ENCODE data around the gene USH1C. TPM values are rescaled to one million over a fixed set of nuclear protein-coding genes. Genes with fewer than 3 reads are reported as not detected.

USH1C gene
- total and polyA plus RNA-seq, 8 donors: 4.8 to 107 (median 22.2) TPM

- Histone ChIP-seq H3K4me1 (no peaks in the 10 kb centered on the region), H3K4me3 (no peak overlapping the region), H3K9me3 (no peaks in the 10 kb centered on the region), H3K27me3 (peaks cover 0 to 6% (median 0%) of the 10 kb centered on the region in 3 donors), H3K27ac (no peak overlapping the region), H3K36me3 (no peaks in the 10 kb centered on the region)
- 56 to 69% (median 62%) methylated on average over 8 of the region's 8 CpGs for WGBS, 5 donors
- DNase-seq: peak in 1 of 2 donors; percentile 20
- TF ChIP-seq POLR2A (IDR thresholded peaks at IDR 0.05) (no peak), EP300 (IDR thresholded peaks at IDR 0.05) (no peak), POLR2AphosphoS5 (IDR thresholded peaks at IDR 0.05) (no peak), CTCF (IDR thresholded peaks at IDR 0.05) (no peak)
- intact Hi-C loops (cut with DNase I; ENCODE audit: low total_unique reads): no loop called here
Measured at GRCh38 chr11:17457396-17458173, 86.6 kb downstream of the USH1C start.

- Histone ChIP-seq H3K4me3 (no peak overlapping the region), H3K4me1 (no peaks in the 10 kb centered on the region), H3K27ac (no peak overlapping the region), H3K36me3 (no peaks in the 10 kb centered on the region), H3K9me3 (no peaks in the 10 kb centered on the region), H3K27me3 (no peaks in the 10 kb centered on the region)
- no peak for DNase-seq
- TF ChIP-seq POLR2A (IDR thresholded peaks at IDR 0.05) (no peak), CTCF (IDR thresholded peaks at IDR 0.05) (no peak), EP300 (IDR thresholded peaks at IDR 0.05) (no peak), POLR2AphosphoS5 (IDR thresholded peaks at IDR 0.05) (no peak)
- 76 to 100% (median 89%) methylated on average over 2 of the region's 2 CpGs for WGBS, 5 donors
- intact Hi-C loops (cut with DNase I; ENCODE audit: low total_unique reads): no loop called here
Measured at GRCh38 chr11:17452668-17453067, 91.5 kb downstream of the USH1C start.

- 78 to 93% (median 89%) methylated on average over 8 of the region's 8 CpGs for WGBS, 5 donors
- Histone ChIP-seq H3K4me3 (no peak overlapping the region), H3K9me3 (no peaks in the 10 kb centered on the region), H3K4me1 (no peaks in the 10 kb centered on the region), H3K36me3 (no peaks in the 10 kb centered on the region), H3K27me3 (no peaks in the 10 kb centered on the region), H3K27ac (no peak overlapping the region)
- no peak for DNase-seq
- intact Hi-C loops (cut with DNase I; ENCODE audit: low total_unique reads): no loop called here
- TF ChIP-seq EP300 (IDR thresholded peaks at IDR 0.05) (no peak), POLR2AphosphoS5 (IDR thresholded peaks at IDR 0.05) (no peak), POLR2A (IDR thresholded peaks at IDR 0.05) (no peak)
Measured at GRCh38 chr11:17449158-17449557, 95.1 kb downstream of the USH1C start.

GRCh38 chr11:17446482-17446881 is 97.7 kb downstream of the USH1C start:
- no peaks in the 10 kb centered on the region for H3K36me3 ChIP-seq

More at GRCh38 chr11:17446482-17446881, 97.7 kb downstream of the USH1C start:
- H3K9me3 ChIP-seq: no peaks in the 10 kb centered on the region
- no peaks in the 10 kb centered on the region for H3K27me3 ChIP-seq
- 76 to 93% (median 88%) methylated on average over 2 of the region's 2 CpGs for WGBS, 5 donors
- no peak overlapping the region for H3K27ac ChIP-seq
- no peaks in the 10 kb centered on the region for H3K4me1 ChIP-seq
- intact Hi-C loops (cut with DNase I; ENCODE audit: low total_unique reads): no loop called here
- no peak overlapping the region for H3K4me3 ChIP-seq
- DNase-seq: no peak
- TF ChIP-seq POLR2AphosphoS5 (IDR thresholded peaks at IDR 0.05) (no peak), EP300 (IDR thresholded peaks at IDR 0.05) (no peak), POLR2A (IDR thresholded peaks at IDR 0.05) (no peak), CTCF (IDR thresholded peaks at IDR 0.05) (no peak)
